GM12865 (cell line): Measurements from ENCODE around the gene NOC2L.

Experiments used
- DNase-seq: peaks from one replicate; pipeline ENCODE4 v3.0.0; 2010; ENCODE audit warnings: low read depth
- H3K4me3 ChIP-seq: 2 replicates; pipeline ENCODE4 v1.5.1; 2011; ENCODE audit warnings: mild to moderate bottlenecking, low read depth, low read length, control low read depth
- CTCF ChIP-seq: IDR thresholded peaks from 2 replicates; pipeline ENCODE4 v1.5.1; 2011; ENCODE audit warnings: low read length, control low read depth, low read depth, inconsistent platforms; ENCODE audit not compliant: insufficient read depth; ENCODE audit errors: missing control alignments

NOC2L gene

GRCh38 chr1:914131-914890 is 44.7 kb downstream of the NOC2L start:
- DNase-seq = no peak
- H3K4me3 ChIP-seq = no peak overlapping the region
- no peak for TF ChIP-seq CTCF

DNA sequence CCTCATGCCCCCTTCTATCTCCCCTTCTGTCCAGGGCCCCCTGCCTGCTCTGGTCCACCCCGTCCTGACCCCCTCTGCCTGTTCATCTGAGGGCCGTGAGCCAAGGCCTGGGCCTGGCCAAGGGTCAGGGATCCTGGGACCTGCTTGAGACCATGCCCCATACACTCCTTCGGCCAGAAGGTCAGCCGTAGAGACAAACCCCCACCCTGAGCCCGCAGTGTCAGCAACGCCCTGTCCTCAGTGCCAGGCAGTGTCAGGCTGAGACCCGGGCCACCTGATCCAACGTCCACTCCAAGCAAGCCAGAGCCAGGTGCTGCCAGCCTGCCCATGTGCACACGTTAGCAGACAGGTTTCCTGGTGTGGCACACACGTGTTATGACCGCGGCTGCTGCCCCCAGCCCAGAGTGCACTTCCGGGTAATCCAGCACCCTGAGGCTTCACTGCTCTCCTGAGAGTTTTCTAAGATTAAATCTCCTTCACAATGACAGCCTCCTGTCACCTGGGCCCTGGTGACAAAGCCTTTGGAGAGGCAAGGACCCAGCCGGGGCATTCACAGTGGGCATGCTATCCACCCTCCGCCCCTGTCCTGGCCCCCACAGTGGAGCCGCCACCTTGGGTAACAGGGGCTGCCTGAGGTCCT is 45.4 kb downstream of the NOC2L start:
- no peak for DNase-seq
- no peak for TF ChIP-seq CTCF
- no peak overlapping the region for H3K4me3 ChIP-seq

- no peak for DNase-seq
Measured at GRCh38 chr1:912740-913301, 46.2 kb downstream of the NOC2L start.

GRCh38 chr1:911875-912739 is 46.9 kb downstream of the NOC2L start:
- H3K4me3 ChIP-seq = no peak overlapping the region
- TF ChIP-seq CTCF = no peak
- DNase-seq = no peak

More at GRCh38 chr1:912740-913301, 46.2 kb downstream of the NOC2L start:
- peak; percentile 6 for TF ChIP-seq CTCF
- H3K4me3 ChIP-seq = no peak overlapping the region

GRCh38 chr1:910881-911721 is 48.0 kb downstream of the NOC2L start:
- no peak for TF ChIP-seq CTCF
- no peak for DNase-seq
- no peak overlapping the region for H3K4me3 ChIP-seq
